Lower leg skin (tissue), 4 donors: Measurements from ENCODE around the gene TMEM87A. TPM values are rescaled to one million over a fixed set of nuclear protein-coding genes. Genes with fewer than 3 reads are reported as not detected.

Experiments
- DNase-seq, 2 donors: peaks; one replicate each; pipeline ENCODE4 v3.0.0-alpha.2; 2019; ENCODE audit warnings: low spot score in 2 of 2
- H3K4me3 ChIP-seq: fragments of 200-600 bp; sonication (generic); 2 replicates; pipeline ENCODE4 v1.5.1; 2017; ENCODE audit warnings: mild to moderate bottlenecking, low read depth; ENCODE audit not compliant: poor library complexity, severe bottlenecking
- POLR2A ChIP-seq, 2 donors: fragments of 450-650 bp; IDR thresholded peaks; one replicate each; pipeline ENCODE4 v1.6.1; 2016 to 2017; ENCODE audit warnings: antibody characterized with exemption in 2 of 2, mild to moderate bottlenecking in 1 of 2, moderate library complexity in 1 of 2
- WGBS, 2 donors: methylation state at CpG; one replicate each; pipeline ENCODE4 v1.1.5; 2018; 5-methylcytosine and 5-hydroxymethylcytosine counted together
- intact Hi-C: fragments of 100-400 bp; cut with DNase I; formaldehyde crosslinking; loops from one replicate; pipeline ENCODE4 v1.15.0; 2023; ENCODE audit warnings: low total_unique reads
- total RNA-seq, 4 donors: library from RNA; depleted of rRNA; stranded (reverse); fragments of >200 nt; gene quantifications; one replicate each; pipeline ENCODE4 v1.1.0, GENCODE V29; 2016
- TF ChIP-seq, protein P1 (sequence below), 3 donors: fragments of 450-650 bp; IDR thresholded peaks; one replicate each; pipeline ENCODE4 v1.5.1; 2016; ENCODE audit warnings: antibody characterized with exemption in 3 of 3, mild to moderate bottlenecking in 3 of 3, moderate library complexity in 2 of 3

The TMEM87A gene
- total RNA-seq, 4 donors from 2014 or later: 86.9 to 110 (median 95.9) TPM

DNA sequence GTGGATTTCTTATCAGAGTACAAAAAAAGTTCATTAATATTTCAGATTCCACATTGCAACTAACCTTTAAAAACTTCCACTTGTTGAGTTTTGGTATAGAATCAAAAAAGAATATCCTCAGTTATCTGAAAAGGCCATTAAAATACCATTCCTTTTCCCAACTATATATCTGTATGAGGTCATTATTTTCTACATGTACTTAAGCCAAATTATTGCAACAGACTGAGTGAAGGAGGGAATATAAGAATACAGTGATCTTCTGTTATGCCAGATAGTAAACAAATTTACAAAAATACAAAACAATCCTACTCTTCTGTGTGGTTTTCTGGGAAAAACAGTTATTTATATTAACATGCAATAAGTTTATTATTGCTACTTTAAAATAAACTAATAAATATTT is 5.9 kb downstream of the TMEM87A start:
- DNase-seq: no peak
- TF ChIP-seq, protein P1, sequence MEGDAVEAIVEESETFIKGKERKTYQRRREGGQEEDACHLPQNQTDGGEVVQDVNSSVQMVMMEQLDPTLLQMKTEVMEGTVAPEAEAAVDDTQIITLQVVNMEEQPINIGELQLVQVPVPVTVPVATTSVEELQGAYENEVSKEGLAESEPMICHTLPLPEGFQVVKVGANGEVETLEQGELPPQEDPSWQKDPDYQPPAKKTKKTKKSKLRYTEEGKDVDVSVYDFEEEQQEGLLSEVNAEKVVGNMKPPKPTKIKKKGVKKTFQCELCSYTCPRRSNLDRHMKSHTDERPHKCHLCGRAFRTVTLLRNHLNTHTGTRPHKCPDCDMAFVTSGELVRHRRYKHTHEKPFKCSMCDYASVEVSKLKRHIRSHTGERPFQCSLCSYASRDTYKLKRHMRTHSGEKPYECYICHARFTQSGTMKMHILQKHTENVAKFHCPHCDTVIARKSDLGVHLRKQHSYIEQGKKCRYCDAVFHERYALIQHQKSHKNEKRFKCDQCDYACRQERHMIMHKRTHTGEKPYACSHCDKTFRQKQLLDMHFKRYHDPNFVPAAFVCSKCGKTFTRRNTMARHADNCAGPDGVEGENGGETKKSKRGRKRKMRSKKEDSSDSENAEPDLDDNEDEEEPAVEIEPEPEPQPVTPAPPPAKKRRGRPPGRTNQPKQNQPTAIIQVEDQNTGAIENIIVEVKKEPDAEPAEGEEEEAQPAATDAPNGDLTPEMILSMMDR (IDR thresholded peaks at IDR 0.05): no peak
- TF ChIP-seq POLR2A (IDR thresholded peaks at IDR 0.05): no peak
- no peak overlapping the region for H3K4me3 ChIP-seq
- intact Hi-C loops: no loop called here

DNA sequence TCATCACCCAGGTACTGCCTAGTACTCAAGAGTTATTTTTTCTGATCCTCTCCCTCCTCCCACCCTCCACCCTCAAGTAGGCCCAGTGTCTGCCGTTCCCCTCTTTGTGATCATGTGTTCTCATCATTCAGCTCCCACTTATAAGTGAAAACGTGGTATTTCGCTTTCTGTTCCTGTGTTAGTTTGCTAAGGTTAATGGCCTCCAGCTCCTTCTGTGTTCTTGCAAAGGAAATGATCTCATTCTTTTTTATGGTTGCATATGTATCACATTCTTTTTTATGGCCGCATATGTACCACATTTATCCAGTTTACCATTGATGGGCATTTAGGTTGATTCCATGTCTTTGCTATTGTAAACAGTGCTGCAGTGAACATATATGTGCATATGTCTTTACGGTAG is 8.4 kb downstream of the TMEM87A start:
- intact Hi-C loops: no loop called here
- TF ChIP-seq, protein P1 (IDR thresholded peaks at IDR 0.05): no peak
- no peak for TF ChIP-seq POLR2A (IDR thresholded peaks at IDR 0.05)
- H3K4me3 ChIP-seq: no peak overlapping the region
- WGBS, 2 donors: 76 to 78% methylated on average over 5 of the region's 5 CpGs
- no peak for DNase-seq

DNA sequence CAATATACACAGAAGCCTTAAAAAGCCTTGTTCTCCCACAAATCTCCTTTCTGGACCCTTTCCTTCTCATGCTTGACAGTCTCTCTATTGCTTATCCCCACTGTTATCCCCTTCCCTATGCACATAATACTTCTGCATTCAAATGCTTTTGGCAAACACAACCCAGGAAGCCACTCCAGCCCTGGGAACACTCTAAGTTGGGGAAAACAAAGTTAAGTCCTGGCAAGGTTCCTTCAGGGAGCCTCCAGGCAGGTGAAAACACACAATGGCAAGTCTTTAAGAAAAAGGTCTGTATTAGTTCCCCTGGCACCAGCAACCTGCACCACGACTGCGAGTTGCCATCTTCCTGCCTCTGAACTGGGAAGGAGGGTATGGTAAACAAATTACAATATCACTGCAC is 19.9 kb downstream of the TMEM87A start:
- 82 to 84% methylated on average over 2 of the region's 2 CpGs for WGBS, 2 donors
- no peak overlapping the region for H3K4me3 ChIP-seq
- no peak for TF ChIP-seq POLR2A (IDR thresholded peaks at IDR 0.05)
- TF ChIP-seq, protein P1 (IDR thresholded peaks at IDR 0.05): no peak
- intact Hi-C loops: no loop called here
- no peak for DNase-seq

DNA sequence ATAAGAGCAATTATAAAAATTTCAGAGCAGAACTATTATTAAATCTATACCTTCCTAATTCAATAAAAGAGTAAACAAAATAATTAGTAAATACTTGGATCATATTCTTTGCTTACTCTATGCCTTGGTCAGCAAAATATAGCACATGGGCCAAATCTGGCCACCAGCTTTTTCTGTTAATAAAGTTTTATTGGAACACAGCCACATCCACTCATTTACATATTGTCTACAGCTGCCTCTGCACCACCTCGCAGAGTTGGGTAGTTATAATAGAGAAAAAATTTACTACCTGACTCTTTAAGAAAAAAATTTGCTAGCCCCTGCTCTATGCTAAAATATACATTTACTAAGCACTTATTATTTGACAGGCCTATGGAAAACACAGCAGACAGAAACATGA is 32.4 kb downstream of the TMEM87A start:
- no peak for TF ChIP-seq POLR2A (IDR thresholded peaks at IDR 0.05)
- TF ChIP-seq, protein P1 (IDR thresholded peaks at IDR 0.05): no peak
- no peak for DNase-seq
- intact Hi-C loops: no loop called here
- H3K4me3 ChIP-seq: no peak overlapping the region
- WGBS, 2 donors: 75 to 79% methylated on average over 1 of the region's 1 CpG

DNA sequence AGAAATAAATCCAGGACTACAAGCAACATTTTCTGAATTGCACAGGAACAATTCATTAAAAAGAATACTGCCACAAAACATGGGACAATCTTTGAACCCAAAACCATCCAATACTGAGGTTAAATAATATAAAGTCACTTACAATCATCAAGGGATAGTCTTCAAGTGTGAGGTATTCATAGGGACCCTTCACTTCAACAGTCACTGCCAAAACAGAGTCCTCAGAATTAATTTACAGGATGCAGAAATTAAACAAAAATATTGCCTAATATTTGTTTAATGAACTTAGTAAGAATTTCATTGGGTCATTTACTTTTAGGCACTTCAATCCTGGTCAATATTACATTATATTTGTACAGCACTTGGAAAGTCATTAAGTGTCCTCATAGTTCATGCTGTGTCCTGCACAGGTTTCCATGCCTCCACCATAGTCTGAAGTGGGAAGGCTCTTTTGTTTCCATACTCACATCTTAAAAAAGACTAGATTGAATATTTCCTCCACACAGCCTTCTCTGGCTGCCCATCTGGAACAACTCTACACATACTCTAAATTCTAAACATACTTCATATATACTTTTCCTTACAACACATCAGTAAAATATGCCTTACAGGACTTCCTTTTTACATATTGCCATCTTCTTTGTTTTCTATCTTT is 33.6 kb downstream of the TMEM87A start:
- no peak for DNase-seq
- no peak overlapping the region for H3K4me3 ChIP-seq
- TF ChIP-seq, protein P1 (IDR thresholded peaks at IDR 0.05): no peak
- no peak for TF ChIP-seq POLR2A (IDR thresholded peaks at IDR 0.05)
- intact Hi-C loops: no loop called here

DNA sequence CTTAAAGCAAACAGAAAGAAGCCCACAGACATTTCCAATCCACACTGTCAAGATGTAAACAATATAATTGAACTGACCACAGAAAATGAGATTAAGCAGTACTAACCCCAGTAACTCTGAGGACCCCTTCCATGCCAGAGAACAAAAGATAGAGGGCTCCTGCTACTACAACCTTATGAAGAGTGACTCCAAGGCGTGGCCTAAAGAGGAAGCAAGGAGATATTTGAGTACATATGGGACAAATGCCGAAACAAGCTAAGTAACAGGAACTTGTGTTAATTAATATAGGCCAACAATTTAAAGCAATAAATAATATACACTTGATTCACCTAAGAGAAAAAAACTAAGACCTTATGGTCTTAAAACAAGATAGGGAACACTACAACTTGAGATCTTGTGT is 40.1 kb downstream of the TMEM87A start:
- H3K4me3 ChIP-seq: no peak overlapping the region
- WGBS, 2 donors: 83 to 88% methylated on average over 2 of the region's 2 CpGs
- DNase-seq: no peak
- intact Hi-C loops: no loop called here
- TF ChIP-seq, protein P1 (IDR thresholded peaks at IDR 0.05): no peak
